ENCODE measurements around the gene CNTNAP2. TPM values are rescaled to one million over a fixed set of nuclear protein-coding genes. Genes with fewer than 3 reads are reported as not detected.

The CNTNAP2 gene
- total and polyA plus RNA-seq, 2 donors (not counting 1 experiment from before 2014, with no cell fraction given): not detected

GRCh38 chr7:148347981-148348380 lies 2231.4 kb downstream of the CNTNAP2 start:
- Histone ChIP-seq H3K27ac (ENCODE audit: insufficient read depth, low read length) (no peak overlapping the region), H3K4me3 (replicated peaks in 1 of 4; ENCODE audit: control extremely low read depth in 1 of 4, insufficient read depth in 1 of 4, low read depth in 3 of 4, low read length in 4 of 4) (no peak overlapping the region), H3K4me1 (ENCODE audit: control insufficient read depth, extremely low read depth, insufficient read depth, low read length) (no peaks in the 10 kb centered on the region), H2AFZ (ENCODE audit: low read length) (no peak overlapping the region), H3K27me3 (ENCODE audit: control insufficient read depth, insufficient read depth, low read length) (no peaks in the 10 kb centered on the region), H3K9me3 (ENCODE audit: control insufficient read depth, insufficient read depth, low read depth, low read length) (no peaks in the 10 kb centered on the region), H3K36me3 (ENCODE audit: control insufficient read depth, insufficient read depth, low read length) (no peaks in the 10 kb centered on the region), H3K9ac (ENCODE audit: insufficient read depth, low read length) (no peak overlapping the region), H4K20me1 (ENCODE audit: control insufficient read depth, extremely low read depth, insufficient read depth, low read length) (no peaks in the 10 kb centered on the region), H3K4me2 (ENCODE audit: extremely low read depth, insufficient read depth, low read length) (no peak overlapping the region), H3K79me2 (ENCODE audit: control insufficient read depth, insufficient read depth, low read length) (no peaks in the 10 kb centered on the region)
- no peak for DNase-seq (ENCODE audit: low read depth in 2 of 2)
- TF ChIP-seq CTCF (conservative IDR thresholded peaks at IDR 0.05 in 1 of 2, IDR thresholded peaks at IDR 0.05 in 1 of 2; ENCODE audit: low read depth in 1 of 2, low read length in 2 of 2) (no peak), EZH2 (IDR thresholded peaks at IDR 0.05; ENCODE audit: low read length, missing control alignments) (no peak)

GRCh38 chr7:148348466-148348865 lies 2231.9 kb downstream of the CNTNAP2 start:
- H3K36me3 ChIP-seq (ENCODE audit: control insufficient read depth, insufficient read depth, low read length): no peaks in the 10 kb centered on the region
- no peak overlapping the region for H3K27ac ChIP-seq (ENCODE audit: insufficient read depth, low read length)
- DNase-seq (ENCODE audit: low read depth in 2 of 2): no peak
- no peak overlapping the region for H2AFZ ChIP-seq (ENCODE audit: low read length)
- no peak overlapping the region for H3K4me3 ChIP-seq (replicated peaks in 1 of 4; ENCODE audit: control extremely low read depth in 1 of 4, insufficient read depth in 1 of 4, low read depth in 3 of 4, low read length in 4 of 4)
- no peaks in the 10 kb centered on the region for H3K9me3 ChIP-seq (ENCODE audit: control insufficient read depth, insufficient read depth, low read depth, low read length)
- H3K27me3 ChIP-seq (ENCODE audit: control insufficient read depth, insufficient read depth, low read length): no peaks in the 10 kb centered on the region
- H3K9ac ChIP-seq (ENCODE audit: insufficient read depth, low read length): no peak overlapping the region
- no peaks in the 10 kb centered on the region for H3K79me2 ChIP-seq (ENCODE audit: control insufficient read depth, insufficient read depth, low read length)
- H4K20me1 ChIP-seq (ENCODE audit: control insufficient read depth, extremely low read depth, insufficient read depth, low read length): no peaks in the 10 kb centered on the region
- no peaks in the 10 kb centered on the region for H3K4me1 ChIP-seq (ENCODE audit: control insufficient read depth, extremely low read depth, insufficient read depth, low read length)
- no peak overlapping the region for H3K4me2 ChIP-seq (ENCODE audit: extremely low read depth, insufficient read depth, low read length)
- TF ChIP-seq EZH2 (IDR thresholded peaks at IDR 0.05; ENCODE audit: low read length, missing control alignments): no peak
- no peak for TF ChIP-seq CTCF (conservative IDR thresholded peaks at IDR 0.05 in 1 of 2, IDR thresholded peaks at IDR 0.05 in 1 of 2; ENCODE audit: low read depth in 1 of 2, low read length in 2 of 2)

- no peak overlapping the region for H3K27ac ChIP-seq (ENCODE audit: insufficient read depth, low read length)
- no peaks in the 10 kb centered on the region for H3K79me2 ChIP-seq (ENCODE audit: control insufficient read depth, insufficient read depth, low read length)
- H4K20me1 ChIP-seq (ENCODE audit: control insufficient read depth, extremely low read depth, insufficient read depth, low read length): no peaks in the 10 kb centered on the region
- TF ChIP-seq CTCF (conservative IDR thresholded peaks at IDR 0.05 in 1 of 2, IDR thresholded peaks at IDR 0.05 in 1 of 2; ENCODE audit: low read depth in 1 of 2, low read length in 2 of 2): no peak
- no peak for TF ChIP-seq EZH2 (IDR thresholded peaks at IDR 0.05; ENCODE audit: low read length, missing control alignments)
- no peaks in the 10 kb centered on the region for H3K27me3 ChIP-seq (ENCODE audit: control insufficient read depth, insufficient read depth, low read length)
- H3K4me2 ChIP-seq (ENCODE audit: extremely low read depth, insufficient read depth, low read length): no peak overlapping the region
- H3K9me3 ChIP-seq (ENCODE audit: control insufficient read depth, insufficient read depth, low read depth, low read length): no peaks in the 10 kb centered on the region
- H3K4me1 ChIP-seq (ENCODE audit: control insufficient read depth, extremely low read depth, insufficient read depth, low read length): no peaks in the 10 kb centered on the region
- H3K4me3 ChIP-seq (replicated peaks in 1 of 4; ENCODE audit: control extremely low read depth in 1 of 4, insufficient read depth in 1 of 4, low read depth in 3 of 4, low read length in 4 of 4): no peak overlapping the region
- H3K9ac ChIP-seq (ENCODE audit: insufficient read depth, low read length): no peak overlapping the region
- no peaks in the 10 kb centered on the region for H3K36me3 ChIP-seq (ENCODE audit: control insufficient read depth, insufficient read depth, low read length)
- H2AFZ ChIP-seq (ENCODE audit: low read length): no peak overlapping the region
- no peak for DNase-seq (ENCODE audit: low read depth in 2 of 2)
These were observed 2239.7 kb downstream of the CNTNAP2 start for GRCh38 chr7:148356303-148356702.

All from fibroblast of lung (primary cell).